GM18873 (cell line): ENCODE data around the gene ADAM15.

Source experiments
- ATAC-seq: cut with Tn5 transposase; IDR thresholded peaks from one replicate; pipeline ENCODE4 v1.9.1; 2021; ENCODE audit warnings: mild to moderate bottlenecking, moderate library complexity, moderate number of reproducible peaks; ENCODE audit not compliant: unreplicated experiment, low FRiP score

The ADAM15 gene

GRCh38 chr1:155049651-155050559 lies 1.2 kb upstream of the ADAM15 start:
- peak; percentile 1 for ATAC-seq

- peak; percentile 19 for ATAC-seq
These were observed 243 bp downstream of the ADAM15 start for GRCh38 chr1:155051342-155051776.

- ATAC-seq, result peak; percentile 19
These were observed 772 bp downstream of the ADAM15 start for GRCh38 chr1:155051777-155052398.

- no peak for ATAC-seq
These were observed 1.6 kb downstream of the ADAM15 start for GRCh38 chr1:155052439-155053395.

- no peak for ATAC-seq
These were observed 2.5 kb downstream of the ADAM15 start for GRCh38 chr1:155053531-155054105.

- ATAC-seq, result no peak
These were observed 6.0 kb downstream of the ADAM15 start for GRCh38 chr1:155057104-155057503.

GRCh38 chr1:155057788-155058211 lies 6.7 kb downstream of the ADAM15 start:
- no peak for ATAC-seq

- no peak for ATAC-seq
These were observed 9.6 kb downstream of the ADAM15 start for GRCh38 chr1:155060736-155061135.

GRCh38 chr1:155061381-155062150 lies 10.4 kb downstream of the ADAM15 start:
- ATAC-seq, result no peak

GRCh38 chr1:155062151-155062686 lies 11.1 kb downstream of the ADAM15 start:
- no peak for ATAC-seq

- no peak for ATAC-seq
These were observed 11.7 kb downstream of the ADAM15 start for GRCh38 chr1:155062702-155063411.

GRCh38 chr1:155063550-155064110 lies 12.5 kb downstream of the ADAM15 start, which contains the start of gene EFNA4:
TSS of gene EFNA4 (plus strand) at chr1:155063740. CDS start at chr1:155063824, 84 bp downstream.
- ATAC-seq, result peak; percentile 61

- ATAC-seq, result no peak
These were observed 13.2 kb downstream of the ADAM15 start for GRCh38 chr1:155064111-155064831.

- ATAC-seq, result no peak
These were observed 13.8 kb downstream of the ADAM15 start for GRCh38 chr1:155064832-155065429.

GRCh38 chr1:155066777-155067176 lies 15.7 kb downstream of the ADAM15 start:
- no peak for ATAC-seq

- no peak for ATAC-seq
These were observed 17.5 kb downstream of the ADAM15 start for GRCh38 chr1:155068599-155068998.

GRCh38 chr1:155069551-155070157 lies 18.5 kb downstream of the ADAM15 start:
- no peak for ATAC-seq
